T-cell (primary cell): ENCODE measurements around the gene TMSB10. TPM values are rescaled to one million over a fixed set of nuclear protein-coding genes. Genes with fewer than 3 reads are reported as not detected.
"Not testable (repeated sequence)": the region's sequence is repeated elsewhere in the genome, so short reads cannot be mapped to it uniquely, and the experiment has no call there.

Experiments used
- ATAC-seq, 4 experiments: fragments of 200-7000 bp in 3 of 4; fragments of 150-1000 bp in 1 of 4; cut with Tn5 transposase; replicated peaks in 1 of 4; 1 replicate in 3 of 4; 2 replicates in 1 of 4; pipeline ENCODE4 v1.10.0; 2021; ENCODE audit warnings: moderate library complexity in 3 of 4, mild to moderate bottlenecking in 2 of 4, moderate number of reproducible peaks in 1 of 4
- CTCF ChIA-PET, 2 donors: fragments of 300-600 bp; sonication (Branson Sonifier 250); formaldehyde crosslinking; loops; one replicate each; lab custom pipeline; 2022; ENCODE audit warnings: antibody characterized with exemption in 2 of 2; lab: Charles Lee
- POLR2A ChIA-PET, 2 donors: fragments of 300-600 bp; sonication (Branson Sonifier 250); formaldehyde crosslinking; loops; one replicate each; lab custom pipeline; 2022; ENCODE audit warnings: antibody characterized with exemption in 2 of 2; lab: Charles Lee
- DNase-seq, 35 experiments: peaks; one replicate each; pipeline versions ENCODE4 v3.0.0 to v3.0.0-alpha.2; 2013 to 2023
- H3K27ac ChIP-seq: one replicate; pipeline ENCODE4 v1.5.1; 2013; ENCODE audit warnings: low read length
- H3K27me3 ChIP-seq, 2 experiments: replicated peaks in 1 of 2; 1 replicate in 1 of 2; 2 replicates in 1 of 2; pipeline versions ENCODE4 v1.6.1 to v1.7.0; 2013; ENCODE audit warnings: low read length in 1 of 2, mixed read lengths in 1 of 2; ENCODE audit not compliant: control insufficient read depth in 2 of 2, insufficient read depth in 2 of 2; ENCODE audit errors: extremely low read depth in 1 of 2
- H3K36me3 ChIP-seq, 2 donors: 1 replicate in 1 of 2; 2 replicates in 1 of 2; pipeline versions ENCODE4 v1.6.1 to v1.7.0; 2013; ENCODE audit warnings: low read length in 1 of 2; ENCODE audit not compliant: control insufficient read depth in 2 of 2, insufficient read depth in 1 of 2; ENCODE audit errors: extremely low read depth in 1 of 2
- H3K4me1 ChIP-seq, 2 experiments: 1 replicate in 1 of 2; 2 replicates in 1 of 2; pipeline versions ENCODE4 v1.6.1 to v1.7.0; 2013; ENCODE audit warnings: low read length in 2 of 2, mixed read lengths in 1 of 2; ENCODE audit not compliant: insufficient read depth in 2 of 2, control insufficient read depth in 1 of 2; ENCODE audit errors: extremely low read depth in 1 of 2
- H3K4me3 ChIP-seq, 2 donors: 1 replicate in 1 of 2; 2 replicates in 1 of 2; pipeline versions ENCODE4 v1.5.1 to v1.7.0; 2013; ENCODE audit warnings: mild to moderate bottlenecking in 2 of 2, low read length in 1 of 2, moderate library complexity in 1 of 2; ENCODE audit not compliant: control insufficient read depth in 1 of 2; ENCODE audit errors: extremely low read depth in 1 of 2
- H3K9me3 ChIP-seq: 2 replicates; pipeline ENCODE4 v1.7.0; 2013
- H3K27ac Mint-ChIP-seq, 2 donors: one replicate each; pipeline ENCODE4 v1.8.0; 2020 to 2021; ENCODE audit warnings: mild to moderate bottlenecking in 2 of 2, mixed read lengths in 2 of 2
- H3K27me3 Mint-ChIP-seq, 2 donors: one replicate each; pipeline ENCODE4 v1.8.0; 2021 to 2022; ENCODE audit warnings: mixed read lengths in 2 of 2
- H3K36me3 Mint-ChIP-seq: one replicate; pipeline ENCODE4 v1.8.0; 2021; ENCODE audit warnings: mixed read lengths
- H3K4me1 Mint-ChIP-seq, 3 donors: one replicate each; pipeline ENCODE4 v1.8.0; 2020 to 2022; ENCODE audit warnings: mixed read lengths in 3 of 3, mild to moderate bottlenecking in 1 of 3
- H3K4me3 Mint-ChIP-seq, 3 donors: one replicate each; pipeline ENCODE4 v1.8.0; 2020 to 2022; ENCODE audit warnings: mild to moderate bottlenecking in 3 of 3, mixed read lengths in 3 of 3, moderate library complexity in 3 of 3
- H3K9me3 Mint-ChIP-seq, 3 donors: one replicate each; pipeline ENCODE4 v1.8.0; 2020 to 2022; ENCODE audit warnings: mixed read lengths in 3 of 3
- WGBS: methylation state at CpG from one replicate; pipeline ENCODE4 v1.1.5; 2013; ENCODE audit warnings: missing lambda C conversion rate; ENCODE audit not compliant: insufficient coverage; 5-methylcytosine and 5-hydroxymethylcytosine counted together
- total RNA-seq, 35 experiments: library from RNA in 6 of 35; stranded (reverse) in 6 of 35; fragments of 120-200 nt in 1 of 35; gene quantifications; one replicate each; pipeline versions ENCODE4 v1.2.1 to v1.2.4 and lab custom pipeline; 2013 to 2026

The TMSB10 gene
- total RNA-seq, 5 donors from 2014 or later (not counting 1 experiment from before 2014, with no cell fraction given): 1,423 to 1,890 (median 1,689) TPM

DNA sequence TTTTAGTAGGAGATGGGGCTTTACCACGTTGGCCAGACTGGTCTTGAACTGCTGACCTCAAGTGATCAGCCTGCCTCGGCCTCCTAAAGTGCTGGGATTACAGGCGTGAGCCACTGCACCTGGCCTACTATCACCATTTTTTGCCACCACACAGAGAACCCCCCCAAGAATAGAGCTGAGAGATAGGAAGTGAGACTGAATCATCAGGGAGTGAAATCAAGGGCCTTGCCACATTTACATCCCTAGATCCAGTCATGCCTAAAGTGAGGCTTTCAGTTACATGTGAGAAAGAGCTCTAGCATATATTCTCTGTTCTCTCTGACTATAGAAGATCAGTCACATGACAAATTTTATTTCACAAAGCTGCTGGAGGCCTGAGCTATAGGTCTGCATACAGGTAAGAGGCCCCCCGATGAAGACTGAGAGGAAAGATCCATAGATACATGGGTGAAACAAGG, 37.5 kb downstream of the TMSB10 start:
- no peaks in the 10 kb centered on the region for H3K27me3 Mint-ChIP-seq
- H3K9me3 Mint-ChIP-seq: no peaks in the 10 kb centered on the region
- POLR2A ChIA-PET: no interaction called here
- peaks cover 44 to 58% (median 47%) of the 10 kb centered on the region in 3 donors for H3K4me1 Mint-ChIP-seq
- CTCF ChIA-PET: interaction anchor here in 1 of 2 donors (0.5 to 1.3 kb wide), 2 partner anchors 75 to 420 kb away, joined by 3 read pairs; no protein-coding TSS in a partner anchor
- Histone ChIP-seq H3K36me3 (no peaks in the 10 kb centered on the region), H3K9me3 (no peaks in the 10 kb centered on the region), H3K27me3 (no peaks in the 10 kb centered on the region), H3K27ac (no peak overlapping the region), H3K4me1 (peaks cover 23 to 46% of the 10 kb centered on the region in 2 experiments), H3K4me3 (no peak overlapping the region)
- DNase-seq (no peak), ATAC-seq (no peak)
- H3K4me3 Mint-ChIP-seq: no peak overlapping the region
- peaks cover 3% of the 10 kb centered on the region for H3K36me3 Mint-ChIP-seq
- peak overlapping the region; percentile 9 to 14 for H3K27ac Mint-ChIP-seq
- no CpG with 5 or more reads among the region's 4 CpGs for WGBS

DNA sequence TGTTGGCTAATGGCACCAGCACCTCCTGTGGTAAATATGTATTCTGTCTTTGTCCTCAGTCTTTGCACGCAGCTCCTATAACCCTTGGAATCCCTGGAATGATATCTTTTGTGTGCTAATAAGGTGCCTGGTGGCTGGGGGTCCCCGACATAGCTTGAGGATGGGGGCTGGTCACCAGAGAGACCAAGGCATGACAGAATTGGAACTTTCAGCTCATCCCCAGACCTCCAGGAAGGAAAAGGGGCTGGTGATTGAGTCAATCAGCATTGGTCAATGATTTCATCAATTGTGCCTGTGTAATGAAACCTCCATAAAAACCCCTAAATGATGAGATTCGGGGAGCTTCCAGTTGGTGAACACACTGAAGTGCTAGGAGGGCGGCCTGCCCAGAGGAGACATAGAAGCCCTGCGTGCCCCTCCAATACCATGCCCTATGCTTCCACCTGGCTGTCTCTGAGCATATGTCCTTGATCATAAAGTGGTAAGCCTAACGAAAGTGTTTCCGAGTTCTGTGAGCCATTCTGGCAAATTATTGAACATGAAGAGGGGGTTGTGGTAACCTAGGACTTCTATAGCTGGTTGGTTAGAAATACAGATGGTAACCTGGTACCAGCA, 38.9 kb downstream of the TMSB10 start:
- no CpG with 5 or more reads among the region's 7 CpGs for WGBS
- ChIA-PET CTCF (interaction anchor here (0.6 to 1.5 kb wide), 3 partner anchors 18 to 71 kb away, joined by 3 to 7 read pairs (median 3); no protein-coding TSS in a partner anchor), POLR2A (interaction anchor here in 1 of 2 donors (0.6 to 1.2 kb wide), 4 partner anchors 10 to 464 kb away, joined by 3 to 7 read pairs (median 4); no protein-coding TSS in a partner anchor)
- Mint-ChIP-seq H3K4me1 (peaks cover 32 to 46% (median 41%) of the 10 kb centered on the region in 3 donors), H3K27me3 (no peaks in the 10 kb centered on the region), H3K27ac (peak overlapping the region; percentile 21 to 82), H3K36me3 (peaks cover 3% of the 10 kb centered on the region), H3K9me3 (no peaks in the 10 kb centered on the region), H3K4me3 (peak overlapping the region in 1 of 3 donors; percentile 57)
- Histone ChIP-seq H3K36me3 (no peaks in the 10 kb centered on the region), H3K4me3 (no peak overlapping the region), H3K27ac (no peak overlapping the region), H3K27me3 (no peaks in the 10 kb centered on the region), H3K4me1 (peaks cover 21 to 33% of the 10 kb centered on the region in 2 experiments), H3K9me3 (no peaks in the 10 kb centered on the region)
- DNase-seq: no peak
- no peak for ATAC-seq

DNA sequence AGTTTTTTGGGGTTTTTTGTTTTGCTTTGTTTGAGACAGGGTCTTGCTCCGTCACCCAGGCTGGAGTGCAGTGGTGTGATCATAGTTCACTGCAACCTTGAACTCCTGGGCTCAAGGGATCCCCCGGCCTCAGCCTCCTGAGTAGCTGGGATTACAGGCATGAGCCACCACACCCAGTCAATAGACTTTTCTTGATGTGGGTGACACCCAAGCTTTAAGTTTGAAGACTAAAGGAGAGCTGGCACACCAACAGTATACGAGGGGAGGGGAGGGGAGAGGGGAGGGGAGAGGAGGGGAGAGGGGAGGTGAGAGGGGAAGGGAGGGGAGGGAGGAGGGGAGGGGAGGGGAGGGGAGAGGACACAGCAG, 40.4 kb downstream of the TMSB10 start:
- not testable (repeated sequence) for H3K36me3 ChIP-seq, H3K27me3 Mint-ChIP-seq, H3K9me3 ChIP-seq, H3K36me3 Mint-ChIP-seq, H3K9me3 Mint-ChIP-seq, H3K27me3 ChIP-seq
- H3K4me1 ChIP-seq: peaks cover 15 to 22% of the 10 kb centered on the region in 2 experiments
- POLR2A ChIA-PET: interaction anchor here in 1 of 2 donors (0.6 kb wide), 1 partner anchor 16 kb away, joined by 3 read pairs; no protein-coding TSS in a partner anchor
- Mint-ChIP-seq H3K27ac (peak overlapping the region; percentile 76 to 93), H3K4me3 (peak overlapping the region in 1 of 3 donors; percentile 57), H3K4me1 (peaks cover 24 to 44% (median 37%) of the 10 kb centered on the region in 3 donors)
- WGBS: no CpG with 5 or more reads among the region's 3 CpGs
- ATAC-seq (peak in 3 of 4 experiments; percentile 31 to 59 (median 33)), DNase-seq (peak in 11 of 35 experiments; percentile 1 to 46 (median 22))
- H3K27ac ChIP-seq: peak overlapping the region; percentile 63
- H3K4me3 ChIP-seq: peak overlapping the region in 1 of 2 donors; percentile 39
- CTCF ChIA-PET: interaction anchor here (0.7 to 2.8 kb wide), 10 partner anchors 9 to 449 kb away, joined by 3 to 22 read pairs (median 4); partner anchors contain the start of gene TRABD2A (in 1 of the 2)

DNA sequence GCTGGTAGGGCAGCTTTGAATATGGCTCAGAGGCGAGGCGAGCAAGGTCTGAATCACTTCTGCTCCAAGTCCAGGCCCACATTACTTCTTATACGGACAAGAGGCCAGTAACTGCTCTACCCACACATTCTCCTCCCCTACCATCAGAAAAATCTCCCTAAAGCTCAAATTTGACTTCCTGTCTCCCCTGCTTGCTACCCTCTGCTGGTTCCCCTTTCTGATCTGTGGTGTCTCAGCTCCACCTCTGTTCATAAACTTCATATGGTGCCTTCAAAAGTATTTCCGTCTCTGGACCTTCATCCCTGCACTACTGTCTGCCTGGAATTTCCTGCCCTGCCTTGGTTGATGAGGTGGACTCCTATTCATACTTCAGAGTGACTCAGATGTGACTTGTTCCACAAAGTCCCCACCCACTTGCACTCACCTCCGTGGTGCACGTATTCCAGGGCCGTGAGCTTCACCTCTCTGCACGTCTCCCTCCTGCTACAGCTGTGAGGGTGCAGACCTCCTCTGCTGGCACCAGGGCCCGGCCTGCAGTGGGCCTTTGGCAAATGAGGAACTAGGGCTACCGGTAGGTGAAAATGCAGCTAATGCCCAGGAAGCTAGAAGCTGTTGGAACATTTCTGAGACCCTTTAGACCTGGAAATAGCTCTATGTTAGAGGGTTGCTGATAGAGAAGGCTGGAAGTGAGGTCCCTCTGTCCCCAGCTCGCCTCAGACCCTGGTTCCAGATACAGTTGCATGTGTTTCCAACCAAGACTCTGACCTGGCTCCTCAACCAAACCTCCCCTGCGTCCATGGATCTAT, 41.0 kb downstream of the TMSB10 start:
- Mint-ChIP-seq H3K4me1 (peaks cover 24 to 44% (median 37%) of the 10 kb centered on the region in 3 donors), H3K9me3 (no peaks in the 10 kb centered on the region), H3K27me3 (no peaks in the 10 kb centered on the region), H3K4me3 (peak overlapping the region; percentile 57 to 68 (median 57)), H3K36me3 (peaks cover 3% of the 10 kb centered on the region), H3K27ac (peak overlapping the region; percentile 88 to 93)
- DNase-seq: peak in 28 of 35 experiments; percentile 1 to 71 (median 22)
- ATAC-seq: peak; percentile 84 to 90 (median 85)
- ChIA-PET CTCF (interaction anchor here (0.5 to 2.8 kb wide), 13 partner anchors 9 to 449 kb away, joined by 3 to 22 read pairs (median 4); partner anchors contain the start of gene TRABD2A (in 1 of the 2)), POLR2A (interaction anchor here in 1 of 2 donors (0.6 kb wide), 2 partner anchors 17 to 54 kb away, joined by 3 to 16 read pairs; no protein-coding TSS in a partner anchor)
- 3% methylated on average over 8 of the region's 12 CpGs for WGBS
- H3K9me3 ChIP-seq: no peaks in the 10 kb centered on the region
- peak overlapping the region; percentile 21 to 39 for H3K4me3 ChIP-seq
- peaks cover 15 to 22% of the 10 kb centered on the region in 2 experiments for H3K4me1 ChIP-seq
- H3K27ac ChIP-seq: peak overlapping the region; percentile 63
- no peaks in the 10 kb centered on the region for H3K36me3 ChIP-seq
- H3K27me3 ChIP-seq: no peaks in the 10 kb centered on the region

DNA sequence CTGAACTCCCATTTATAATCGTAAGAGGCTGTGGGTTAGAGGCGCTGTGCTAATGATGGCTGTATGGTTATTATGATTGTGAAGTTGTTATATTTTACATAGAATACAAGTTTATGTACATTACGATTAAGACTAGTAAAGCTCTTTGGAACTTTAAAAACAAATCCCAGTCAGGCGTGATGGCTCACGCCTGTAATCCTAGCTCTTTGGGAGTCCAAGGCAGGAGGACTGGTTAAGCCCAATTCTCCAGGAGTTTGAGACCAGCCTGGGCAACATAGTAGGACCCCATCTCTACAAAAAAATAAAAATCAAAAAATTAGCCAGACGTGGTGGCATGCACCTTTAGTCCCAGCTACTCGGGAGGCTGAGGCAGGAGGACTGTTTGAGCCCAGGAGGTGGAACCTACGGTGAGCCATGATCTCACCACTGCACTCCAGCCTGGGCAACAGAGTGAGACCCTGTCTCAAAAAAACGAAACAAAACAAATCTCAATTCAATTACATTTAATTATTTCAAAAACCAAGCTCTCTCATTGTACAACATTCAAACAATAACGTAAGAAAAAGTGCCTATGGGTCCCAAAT, 41.6 kb downstream of the TMSB10 start:
- ChIA-PET CTCF (interaction anchor here (0.6 to 2.8 kb wide), 7 partner anchors 21 to 450 kb away, joined by 3 to 22 read pairs (median 4); no protein-coding TSS in a partner anchor), POLR2A (interaction anchor here in 1 of 2 donors (0.6 kb wide), 2 partner anchors 54 to 165 kb away, joined by 3 to 16 read pairs; no protein-coding TSS in a partner anchor)
- DNase-seq (no peak), ATAC-seq (no peak)
- H3K36me3 Mint-ChIP-seq: peaks cover 3% of the 10 kb centered on the region
- Histone ChIP-seq H3K27ac (peak overlapping the region; percentile 63), H3K27me3 (no peaks in the 10 kb centered on the region), H3K9me3 (no peaks in the 10 kb centered on the region), H3K4me3 (no peak overlapping the region), H3K4me1 (peaks cover 15 to 22% of the 10 kb centered on the region in 2 experiments), H3K36me3 (no peaks in the 10 kb centered on the region)
- peak overlapping the region in 1 of 3 donors; percentile 57 for H3K4me3 Mint-ChIP-seq
- peak overlapping the region; percentile 88 to 93 for H3K27ac Mint-ChIP-seq
- no peaks in the 10 kb centered on the region for H3K9me3 Mint-ChIP-seq
- no peaks in the 10 kb centered on the region for H3K27me3 Mint-ChIP-seq
- 96% methylated on average over 6 of the region's 10 CpGs for WGBS
- H3K4me1 Mint-ChIP-seq: peaks cover 24 to 44% (median 35%) of the 10 kb centered on the region in 3 donors
